ENCODE data around the gene MAD1L1.

Gene MAD1L1

DNA sequence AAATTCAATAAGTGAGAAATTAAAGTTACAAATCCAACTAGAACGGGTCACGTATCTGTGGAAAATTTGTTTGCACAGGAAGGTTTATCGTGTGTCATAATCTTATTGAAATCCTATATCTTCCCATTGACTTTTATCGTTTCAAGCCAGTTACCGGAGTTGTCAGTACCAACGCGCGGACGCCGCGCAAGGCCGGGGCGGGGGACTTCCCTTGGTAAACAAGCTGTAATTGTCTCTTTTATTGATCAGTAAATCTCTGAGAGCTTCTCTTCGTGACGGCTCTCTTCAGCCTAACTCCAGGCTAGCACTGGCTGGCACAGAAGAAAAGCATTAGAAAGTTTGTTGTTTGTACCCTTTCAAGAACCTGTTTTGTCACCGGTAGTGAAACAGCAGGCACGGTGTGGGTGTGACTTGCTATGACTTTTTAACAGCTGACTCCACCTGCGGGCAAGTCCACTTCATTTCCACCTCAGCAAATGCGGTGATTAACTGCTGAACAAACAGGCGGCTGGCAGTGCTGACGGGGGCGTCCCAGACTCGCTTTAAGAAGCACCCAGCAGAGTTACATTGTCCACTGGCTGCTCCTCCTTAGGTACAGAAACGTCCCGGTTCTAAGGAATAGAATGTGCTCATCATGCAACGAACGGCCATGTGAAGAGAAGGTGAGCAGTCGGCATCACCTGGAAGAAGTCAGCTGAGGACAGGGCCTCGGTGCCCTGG, 215.8 kb downstream of the MAD1L1 start:
- H3K4me1 ChIP-seq (ENCODE audit: control insufficient read depth in 1 of 2, insufficient read depth in 2 of 2, low read length in 2 of 2): peaks cover 2 to 3% of the 10 kb centered on the region in 2 experiments
- H2AFZ ChIP-seq (ENCODE audit: insufficient read depth, low read length, poor library complexity): no peak overlapping the region
- no peak overlapping the region for H4K91ac ChIP-seq (ENCODE audit: low read depth, low read length)
- H3K27me3 ChIP-seq (ENCODE audit: insufficient read depth, low read length): no peaks in the 10 kb centered on the region
- H2BK120ac ChIP-seq (ENCODE audit: insufficient read depth, low read length, poor library complexity): no peak overlapping the region
- H3K9ac ChIP-seq (ENCODE audit: low read length): no peak overlapping the region
- no peak overlapping the region for H3K27ac ChIP-seq (ENCODE audit: low read depth, low read length)
- no peak overlapping the region for H4K12ac ChIP-seq (ENCODE audit: low read depth, low read length)
- H3K9me3 ChIP-seq (ENCODE audit: insufficient read depth, low read depth, low read length): no peaks in the 10 kb centered on the region
- no peak overlapping the region for H3K18ac ChIP-seq (ENCODE audit: low read length)
- no peak overlapping the region for H2BK12ac ChIP-seq (ENCODE audit: low read length)
- no peak overlapping the region for H4K8ac ChIP-seq (ENCODE audit: low read depth, low read length)
- H3K23ac ChIP-seq (ENCODE audit: low read length): no peak overlapping the region
- H3K4me3 ChIP-seq (ENCODE audit: low read depth, low read length): no peak overlapping the region
- no peaks in the 10 kb centered on the region for H3K79me1 ChIP-seq (ENCODE audit: low read length)
- no peak overlapping the region for H2BK5ac ChIP-seq (ENCODE audit: low read depth, low read length, poor library complexity)
- WGBS (ENCODE audit: extremely low coverage, insufficient coverage, insufficient read length): no CpG with 5 or more reads among the region's 29 CpGs
- H3K14ac ChIP-seq (ENCODE audit: low read length): no peak overlapping the region
- H3K36me3 ChIP-seq (ENCODE audit: control insufficient read depth in 1 of 2, insufficient read depth in 2 of 2, low read length in 2 of 2): peaks cover 3 to 10% of the 10 kb centered on the region in 2 experiments
- no peak for DNase-seq
- no peak overlapping the region for H3K4ac ChIP-seq (ENCODE audit: low read depth, low read length)
- no peak overlapping the region for H2AK5ac ChIP-seq (ENCODE audit: low read length)
- no peak overlapping the region for H3K4me2 ChIP-seq (ENCODE audit: low read length)
- peaks cover 2% of the 10 kb centered on the region for H3K79me2 ChIP-seq (ENCODE audit: control insufficient read depth, insufficient read depth, low read length, poor library complexity)

DNA sequence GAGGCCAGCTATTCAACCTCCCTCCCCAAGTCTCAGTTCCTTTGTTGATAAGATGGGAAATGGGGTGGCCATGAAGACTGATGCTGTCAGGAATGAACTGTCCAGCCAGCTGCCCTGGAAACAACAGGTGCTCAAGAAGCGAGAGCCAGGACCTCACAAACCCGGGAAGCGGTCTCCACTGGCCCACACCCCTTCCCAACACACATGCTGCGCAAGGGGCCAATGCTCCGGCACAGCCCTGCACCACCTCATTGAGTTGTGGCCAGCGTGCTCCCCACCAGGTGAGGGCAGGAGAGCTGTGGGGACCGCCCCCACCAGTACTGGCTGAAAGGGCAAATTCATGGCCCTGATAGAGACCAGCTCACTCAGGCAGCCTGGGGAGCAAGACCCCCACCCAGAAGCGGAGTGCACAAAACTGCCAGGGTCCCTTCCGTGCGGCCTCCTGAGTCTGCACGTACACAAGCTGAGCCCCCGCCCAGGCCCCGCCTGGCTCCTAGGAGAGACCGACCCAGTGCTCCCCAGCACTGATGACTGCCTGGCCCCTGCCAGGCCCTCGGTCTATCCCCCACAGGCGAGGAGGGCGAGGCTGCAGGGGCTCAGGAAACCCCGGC, 216.6 kb downstream of the MAD1L1 start:
- DNase-seq: no peak
- WGBS (ENCODE audit: extremely low coverage, insufficient coverage, insufficient read length): no CpG with 5 or more reads among the region's 18 CpGs

DNA sequence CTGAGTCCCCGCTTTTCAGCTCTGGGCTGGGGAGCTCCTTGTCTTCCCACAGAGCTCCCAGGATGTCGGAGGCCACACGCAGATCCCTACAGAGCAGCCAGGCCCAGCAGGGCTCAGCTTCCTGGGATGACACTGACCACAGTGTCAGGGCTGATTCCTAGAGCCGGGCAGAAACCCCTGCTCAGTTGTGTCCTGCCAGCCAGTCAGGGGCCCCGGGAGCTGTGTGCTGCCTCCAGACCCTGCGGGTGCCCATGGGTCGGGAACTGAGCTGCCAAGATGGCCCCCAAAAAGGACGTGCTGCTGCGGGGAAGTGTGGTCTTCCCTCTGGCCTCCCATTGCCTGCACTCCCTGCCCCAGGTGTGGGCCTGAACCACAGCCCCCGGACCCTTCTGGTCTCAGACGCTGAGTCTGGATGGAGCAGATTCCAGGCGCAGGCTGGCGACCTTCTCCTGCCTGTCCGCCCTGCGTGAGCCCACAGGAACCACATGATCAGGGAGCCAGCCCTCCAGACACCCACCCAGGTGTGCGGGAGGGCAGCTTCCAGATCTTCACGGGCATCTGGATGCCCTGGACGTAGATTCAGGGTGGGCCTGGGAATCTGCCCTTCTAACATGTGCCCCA, 217.4 kb downstream of the MAD1L1 start:
- no peak overlapping the region for H4K8ac ChIP-seq (ENCODE audit: low read depth, low read length)
- no peak overlapping the region for H2BK12ac ChIP-seq (ENCODE audit: low read length)
- no peak overlapping the region for H3K4me2 ChIP-seq (ENCODE audit: low read length)
- H3K4ac ChIP-seq (ENCODE audit: low read depth, low read length): no peak overlapping the region
- H4K91ac ChIP-seq (ENCODE audit: low read depth, low read length): no peak overlapping the region
- peaks cover 2% of the 10 kb centered on the region for H3K79me2 ChIP-seq (ENCODE audit: control insufficient read depth, insufficient read depth, low read length, poor library complexity)
- no peaks in the 10 kb centered on the region for H3K27me3 ChIP-seq (ENCODE audit: insufficient read depth, low read length)
- H2BK120ac ChIP-seq (ENCODE audit: insufficient read depth, low read length, poor library complexity): no peak overlapping the region
- no peak overlapping the region for H3K4me3 ChIP-seq (ENCODE audit: low read depth, low read length)
- no peak overlapping the region for H3K18ac ChIP-seq (ENCODE audit: low read length)
- peaks cover 2 to 3% of the 10 kb centered on the region in 2 experiments for H3K4me1 ChIP-seq (ENCODE audit: control insufficient read depth in 1 of 2, insufficient read depth in 2 of 2, low read length in 2 of 2)
- H3K79me1 ChIP-seq (ENCODE audit: low read length): no peaks in the 10 kb centered on the region
- H2AFZ ChIP-seq (ENCODE audit: insufficient read depth, low read length, poor library complexity): no peak overlapping the region
- no peak overlapping the region for H2AK5ac ChIP-seq (ENCODE audit: low read length)
- no peak overlapping the region for H4K12ac ChIP-seq (ENCODE audit: low read depth, low read length)
- H3K23ac ChIP-seq (ENCODE audit: low read length): no peak overlapping the region
- no peak for DNase-seq
- no peak overlapping the region for H3K14ac ChIP-seq (ENCODE audit: low read length)
- peaks cover 3 to 10% of the 10 kb centered on the region in 2 experiments for H3K36me3 ChIP-seq (ENCODE audit: control insufficient read depth in 1 of 2, insufficient read depth in 2 of 2, low read length in 2 of 2)
- H3K9ac ChIP-seq (ENCODE audit: low read length): no peak overlapping the region
- no CpG with 5 or more reads among the region's 18 CpGs for WGBS (ENCODE audit: extremely low coverage, insufficient coverage, insufficient read length)
- H3K9me3 ChIP-seq (ENCODE audit: insufficient read depth, low read depth, low read length): no peaks in the 10 kb centered on the region
- H3K27ac ChIP-seq (ENCODE audit: low read depth, low read length): no peak overlapping the region
- H2BK5ac ChIP-seq (ENCODE audit: low read depth, low read length, poor library complexity): no peak overlapping the region

More for the DNA sequence above, 216.6 kb downstream of the MAD1L1 start:
- Histone ChIP-seq H3K27me3 (ENCODE audit: insufficient read depth, low read length) (no peaks in the 10 kb centered on the region), H3K18ac (ENCODE audit: low read length) (no peak overlapping the region), H3K27ac (ENCODE audit: low read depth, low read length) (no peak overlapping the region), H3K4ac (ENCODE audit: low read depth, low read length) (no peak overlapping the region), H3K9ac (ENCODE audit: low read length) (no peak overlapping the region), H2AFZ (ENCODE audit: insufficient read depth, low read length, poor library complexity) (no peak overlapping the region), H4K8ac (ENCODE audit: low read depth, low read length) (no peak overlapping the region), H2BK12ac (ENCODE audit: low read length) (no peak overlapping the region), H2AK5ac (ENCODE audit: low read length) (no peak overlapping the region), H2BK120ac (ENCODE audit: insufficient read depth, low read length, poor library complexity) (no peak overlapping the region), H3K4me1 (ENCODE audit: control insufficient read depth in 1 of 2, insufficient read depth in 2 of 2, low read length in 2 of 2) (peaks cover 2 to 3% of the 10 kb centered on the region in 2 experiments), H4K12ac (ENCODE audit: low read depth, low read length) (no peak overlapping the region), H3K79me2 (ENCODE audit: control insufficient read depth, insufficient read depth, low read length, poor library complexity) (peaks cover 2% of the 10 kb centered on the region), H3K36me3 (ENCODE audit: control insufficient read depth in 1 of 2, insufficient read depth in 2 of 2, low read length in 2 of 2) (peaks cover 3 to 10% of the 10 kb centered on the region in 2 experiments), H2BK5ac (ENCODE audit: low read depth, low read length, poor library complexity) (no peak overlapping the region), H3K79me1 (ENCODE audit: low read length) (no peaks in the 10 kb centered on the region), H4K91ac (ENCODE audit: low read depth, low read length) (no peak overlapping the region), H3K23ac (ENCODE audit: low read length) (no peak overlapping the region), H3K9me3 (ENCODE audit: insufficient read depth, low read depth, low read length) (no peaks in the 10 kb centered on the region), H3K4me2 (ENCODE audit: low read length) (no peak overlapping the region), H3K4me3 (ENCODE audit: low read depth, low read length) (no peak overlapping the region), H3K14ac (ENCODE audit: low read length) (no peak overlapping the region)

DNA sequence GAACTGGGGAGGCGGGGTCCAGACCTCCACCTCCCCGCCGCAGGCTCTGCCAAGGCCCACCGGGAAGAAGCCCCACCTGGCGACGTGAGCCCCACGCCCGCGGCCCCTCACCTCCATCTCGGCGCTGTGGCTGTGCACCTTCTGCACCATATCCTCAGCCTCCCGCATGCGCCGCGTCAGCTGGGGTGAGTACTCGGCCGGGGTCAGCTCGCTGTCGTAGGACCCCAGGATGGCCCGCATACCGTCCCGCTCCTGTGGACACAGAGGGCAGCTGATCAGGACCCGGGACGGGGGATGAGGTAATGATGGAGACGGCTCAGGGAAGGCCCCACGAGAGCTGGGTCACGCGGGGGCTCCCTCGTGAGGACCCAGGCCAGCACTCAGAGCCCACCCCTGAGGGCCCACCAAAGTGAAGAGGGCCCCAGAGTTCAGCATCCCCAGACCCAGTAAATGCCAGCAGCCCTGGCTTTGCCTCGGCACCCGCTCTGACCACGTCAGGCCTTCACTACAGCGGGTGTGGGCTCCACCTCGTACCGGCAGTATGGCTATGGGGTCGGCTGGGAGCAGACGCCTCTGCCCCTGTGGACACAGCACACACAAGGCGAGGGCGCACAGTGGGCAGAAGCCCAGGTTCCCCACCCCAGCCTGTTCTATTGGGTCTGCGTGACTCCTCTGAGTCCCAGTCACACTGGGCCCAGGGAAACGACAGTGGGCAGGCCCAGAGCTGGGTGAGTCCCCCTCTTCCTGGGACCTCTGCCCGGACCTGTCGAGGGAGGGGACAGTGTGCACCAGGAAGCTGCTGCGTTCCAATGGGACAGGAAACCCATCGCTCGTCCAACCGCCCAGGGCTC, 218.1 kb downstream of the MAD1L1 start:
- Histone ChIP-seq H3K36me3 (ENCODE audit: control insufficient read depth in 1 of 2, insufficient read depth in 2 of 2, low read length in 2 of 2) (peaks cover 3 to 10% of the 10 kb centered on the region in 2 experiments), H3K79me1 (ENCODE audit: low read length) (no peaks in the 10 kb centered on the region), H4K91ac (ENCODE audit: low read depth, low read length) (no peak overlapping the region), H2BK12ac (ENCODE audit: low read length) (no peak overlapping the region), H3K27ac (ENCODE audit: low read depth, low read length) (no peak overlapping the region), H3K23ac (ENCODE audit: low read length) (no peak overlapping the region), H4K8ac (ENCODE audit: low read depth, low read length) (no peak overlapping the region), H3K4me3 (ENCODE audit: low read depth, low read length) (no peak overlapping the region), H3K9me3 (ENCODE audit: insufficient read depth, low read depth, low read length) (no peaks in the 10 kb centered on the region), H3K4me2 (ENCODE audit: low read length) (no peak overlapping the region), H3K9ac (ENCODE audit: low read length) (no peak overlapping the region), H3K18ac (ENCODE audit: low read length) (no peak overlapping the region), H2BK5ac (ENCODE audit: low read depth, low read length, poor library complexity) (no peak overlapping the region), H3K14ac (ENCODE audit: low read length) (no peak overlapping the region), H2AFZ (ENCODE audit: insufficient read depth, low read length, poor library complexity) (no peak overlapping the region), H3K27me3 (ENCODE audit: insufficient read depth, low read length) (no peaks in the 10 kb centered on the region), H3K79me2 (ENCODE audit: control insufficient read depth, insufficient read depth, low read length, poor library complexity) (peaks cover 2% of the 10 kb centered on the region), H4K12ac (ENCODE audit: low read depth, low read length) (no peak overlapping the region), H2AK5ac (ENCODE audit: low read length) (no peak overlapping the region), H3K4ac (ENCODE audit: low read depth, low read length) (no peak overlapping the region), H3K4me1 (ENCODE audit: control insufficient read depth in 1 of 2, insufficient read depth in 2 of 2, low read length in 2 of 2) (peaks cover 2 to 3% of the 10 kb centered on the region in 2 experiments), H2BK120ac (ENCODE audit: insufficient read depth, low read length, poor library complexity) (no peak overlapping the region)
- no peak for DNase-seq
- no CpG with 5 or more reads among the region's 47 CpGs for WGBS (ENCODE audit: extremely low coverage, insufficient coverage, insufficient read length)

Data from trophoblast cell (in vitro differentiated cells and primary cell).